KOPT-K1 (cell line): Measurements from ENCODE around the gene KIF26B.

Experiments used
- H3K27ac ChIP-seq: fragments of 200-600 bp; sonication (generic); 2 replicates; pipeline ENCODE4 v1.5.1; 2016; ENCODE audit warnings: antibody characterized with exemption, mild to moderate bottlenecking, low read depth, low read length; ENCODE audit not compliant: poor library complexity, severe bottlenecking
- H3K36me3 ChIP-seq: fragments of 200-600 bp; sonication (generic); 2 replicates; pipeline ENCODE4 v1.5.1; 2017; ENCODE audit warnings: antibody characterized with exemption, mild to moderate bottlenecking, low read length, moderate library complexity; ENCODE audit not compliant: insufficient read depth
- H3K9me3 ChIP-seq: fragments of 200-600 bp; sonication (generic); 2 replicates; pipeline ENCODE4 v1.5.1; 2017; ENCODE audit warnings: antibody characterized with exemption, low read length, mild to moderate bottlenecking; ENCODE audit not compliant: insufficient read depth, poor library complexity, severe bottlenecking

The KIF26B gene

DNA sequence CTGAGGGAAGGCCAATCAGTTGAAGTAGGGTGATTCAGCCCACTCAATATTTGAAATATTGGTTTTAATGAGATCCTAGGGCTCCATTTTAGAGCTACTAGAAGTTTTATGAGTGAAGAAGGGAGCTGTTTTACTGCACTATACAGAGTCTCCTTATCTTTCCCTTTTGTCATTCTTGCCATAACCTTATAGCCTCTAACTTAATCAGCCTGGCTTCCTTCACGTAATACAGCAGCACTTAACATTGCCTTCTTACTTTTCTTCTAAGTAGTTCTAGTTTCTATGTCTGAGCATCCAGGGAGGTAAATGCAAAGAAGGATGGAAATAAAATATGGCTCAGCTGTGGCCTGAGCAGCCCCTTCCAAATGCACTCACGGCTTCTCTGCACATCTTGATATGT, 299.3 kb downstream of the KIF26B start:
- no peaks in the 10 kb centered on the region for H3K36me3 ChIP-seq
- H3K9me3 ChIP-seq = no peaks in the 10 kb centered on the region

DNA sequence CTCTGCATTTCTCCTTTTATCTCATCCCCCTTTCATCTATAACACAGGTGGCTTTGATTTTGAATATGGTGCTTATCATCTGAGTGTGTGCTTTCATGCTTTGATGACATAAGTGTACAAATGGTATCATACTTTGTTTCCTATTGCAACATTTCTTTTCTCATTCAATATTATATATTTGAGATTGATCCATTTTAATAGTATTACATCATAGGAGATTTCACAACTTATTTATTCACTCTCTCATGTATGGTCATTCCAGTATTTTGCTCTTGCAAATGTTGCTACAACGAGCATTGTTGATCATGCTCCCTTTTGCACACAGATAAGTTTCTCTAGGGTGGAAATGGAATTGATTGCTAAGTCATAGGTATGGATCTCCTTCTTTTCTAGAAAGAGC, 302.8 kb downstream of the KIF26B start:
- Histone ChIP-seq H3K36me3 (no peaks in the 10 kb centered on the region), H3K9me3 (no peaks in the 10 kb centered on the region), H3K27ac (no peak overlapping the region)

More for the DNA sequence above, 299.3 kb downstream of the KIF26B start:
- no peak overlapping the region for H3K27ac ChIP-seq

GRCh38 chr1:245458234-245458633, 303.4 kb downstream of the KIF26B start:
- H3K9me3 ChIP-seq = no peaks in the 10 kb centered on the region
- no peaks in the 10 kb centered on the region for H3K36me3 ChIP-seq
- no peak overlapping the region for H3K27ac ChIP-seq

DNA sequence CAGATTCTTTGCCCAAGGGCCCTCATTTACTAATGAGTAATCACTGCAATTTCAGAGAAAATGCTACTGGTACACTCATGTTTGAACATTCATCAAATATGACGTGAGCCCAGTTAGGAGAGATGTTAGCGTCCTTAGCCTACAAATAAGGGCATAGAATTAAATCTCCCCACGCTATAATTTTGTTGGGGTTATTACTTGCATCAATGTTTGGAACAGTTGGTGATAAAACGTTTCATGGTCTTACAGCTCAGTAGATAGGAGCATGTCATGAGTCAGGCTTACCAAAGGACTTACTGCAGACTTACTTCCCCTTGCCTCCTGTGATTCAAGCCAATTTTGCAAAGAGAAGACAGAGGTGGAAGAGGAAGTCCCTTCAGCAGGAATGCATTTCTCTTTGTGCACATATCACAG, 304.0 kb downstream of the KIF26B start:
- Histone ChIP-seq H3K27ac (no peak overlapping the region), H3K36me3 (no peaks in the 10 kb centered on the region), H3K9me3 (no peaks in the 10 kb centered on the region)

DNA sequence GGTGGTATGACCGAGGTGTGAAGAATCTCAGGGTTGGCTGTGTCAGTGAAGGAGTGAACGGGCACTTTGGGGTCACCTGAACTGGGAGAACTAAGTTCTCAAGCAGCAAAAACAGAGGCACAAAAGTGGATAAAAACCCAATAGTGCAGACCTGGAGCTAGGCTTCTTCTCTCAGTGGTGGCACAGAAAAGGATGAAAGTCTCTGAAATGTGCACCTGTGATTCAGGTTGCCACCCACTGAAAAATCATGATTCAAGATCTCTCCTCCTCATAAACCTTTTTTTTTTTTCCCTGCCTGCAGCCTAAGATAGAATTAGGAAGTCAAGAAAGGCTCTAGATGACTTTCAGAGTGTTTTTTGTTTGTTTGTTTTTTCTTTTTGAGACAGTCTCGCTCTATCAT, 304.8 kb downstream of the KIF26B start:
- Histone ChIP-seq H3K27ac (no peak overlapping the region), H3K9me3 (no peaks in the 10 kb centered on the region)

GRCh38 chr1:245461681-245462080, 306.9 kb downstream of the KIF26B start:
- no peak overlapping the region for H3K27ac ChIP-seq
- no peaks in the 10 kb centered on the region for H3K9me3 ChIP-seq
- no peaks in the 10 kb centered on the region for H3K36me3 ChIP-seq

More for the DNA sequence above, 304.8 kb downstream of the KIF26B start:
- H3K36me3 ChIP-seq = no peaks in the 10 kb centered on the region

DNA sequence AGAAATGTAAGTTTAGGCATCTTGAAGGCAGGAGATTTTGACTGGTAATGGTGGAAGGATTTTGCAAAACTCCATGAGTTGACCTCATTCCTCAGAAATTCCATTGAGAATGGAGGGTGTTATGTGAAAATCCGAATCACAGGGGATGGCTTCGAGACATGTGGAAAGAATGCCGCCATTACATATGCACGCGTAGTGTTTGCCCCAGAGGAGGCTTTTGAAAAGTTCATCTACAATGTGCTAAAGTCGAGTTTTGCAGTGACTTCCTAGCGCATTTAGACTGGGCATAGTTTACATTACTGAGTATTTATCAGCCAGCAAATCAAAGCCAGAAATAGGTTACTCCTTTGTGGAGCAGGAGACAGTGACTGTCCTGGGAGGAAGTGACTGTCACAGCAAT, 307.4 kb downstream of the KIF26B start:
- no peaks in the 10 kb centered on the region for H3K36me3 ChIP-seq
- H3K9me3 ChIP-seq = no peaks in the 10 kb centered on the region
- H3K27ac ChIP-seq = no peak overlapping the region

GRCh38 chr1:245463392-245464165, 308.8 kb downstream of the KIF26B start:
- Histone ChIP-seq H3K27ac (no peak overlapping the region), H3K36me3 (no peaks in the 10 kb centered on the region), H3K9me3 (no peaks in the 10 kb centered on the region)

- no peak overlapping the region for H3K27ac ChIP-seq
- no peaks in the 10 kb centered on the region for H3K9me3 ChIP-seq
- H3K36me3 ChIP-seq = no peaks in the 10 kb centered on the region
Measured at GRCh38 chr1:245464290-245464689, 309.5 kb downstream of the KIF26B start.

DNA sequence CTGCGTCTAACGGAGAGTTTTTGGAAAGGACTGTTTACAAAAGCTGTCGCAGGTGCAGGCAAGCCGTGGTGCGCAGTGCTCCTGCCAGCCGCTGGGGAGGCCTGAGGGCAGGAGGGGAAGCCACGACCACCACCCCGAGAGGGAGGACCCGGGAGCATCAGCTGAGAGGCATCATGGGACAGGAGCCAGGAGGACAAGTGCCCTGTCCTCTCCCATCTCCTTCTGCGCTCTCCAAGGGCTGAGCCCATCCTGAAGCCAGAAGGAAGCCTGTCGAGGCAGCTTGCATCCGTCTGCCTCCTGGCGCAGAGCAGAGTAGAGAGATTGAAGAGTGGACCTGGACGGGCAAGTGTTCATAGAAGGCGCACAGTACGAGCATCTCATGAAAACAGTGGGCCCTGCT, 310.9 kb downstream of the KIF26B start:
- Histone ChIP-seq H3K36me3 (no peaks in the 10 kb centered on the region), H3K9me3 (no peaks in the 10 kb centered on the region), H3K27ac (no peak overlapping the region)

DNA sequence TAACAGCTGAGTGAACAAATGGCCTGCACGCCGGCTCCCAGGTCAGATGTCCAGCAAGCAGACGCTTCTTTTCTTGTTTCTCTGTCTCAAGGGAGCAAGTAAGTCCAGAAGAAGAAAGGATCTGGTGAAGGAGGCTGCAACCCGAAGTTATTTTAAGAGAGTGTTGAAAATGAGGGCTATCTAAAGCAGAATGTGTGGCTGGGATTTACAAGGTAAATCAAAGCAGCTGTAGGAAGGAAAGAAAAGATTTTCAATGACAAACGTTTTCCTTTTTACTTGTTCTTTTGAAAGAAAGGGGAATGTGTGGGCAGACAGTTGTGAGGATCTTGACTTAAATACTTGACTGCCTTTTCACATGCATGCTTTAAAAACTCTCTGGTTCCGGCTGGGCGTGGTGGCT, 311.5 kb downstream of the KIF26B start:
- Histone ChIP-seq H3K9me3 (no peaks in the 10 kb centered on the region), H3K27ac (no peak overlapping the region), H3K36me3 (no peaks in the 10 kb centered on the region)

DNA sequence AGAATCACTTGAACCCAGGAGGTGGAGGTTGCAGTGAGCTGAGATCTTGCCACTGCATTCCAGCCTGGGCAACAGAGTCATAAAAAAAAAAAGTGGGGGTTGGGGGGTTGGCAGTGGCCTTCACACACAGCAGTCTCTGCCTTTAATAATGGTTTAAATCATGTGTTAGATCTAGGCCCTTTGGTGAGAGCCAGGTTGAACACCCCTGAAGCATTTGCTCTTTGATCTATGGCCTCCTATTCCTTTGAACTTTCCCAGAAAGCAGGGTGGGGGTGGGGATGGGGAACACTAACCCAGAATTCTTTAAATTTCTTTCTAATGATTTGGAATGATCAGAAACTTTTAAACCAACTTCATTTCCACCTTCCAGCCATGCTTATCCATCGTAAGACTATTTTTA, 313.0 kb downstream of the KIF26B start:
- no peaks in the 10 kb centered on the region for H3K36me3 ChIP-seq
- no peak overlapping the region for H3K27ac ChIP-seq
- no peaks in the 10 kb centered on the region for H3K9me3 ChIP-seq

- H3K27ac ChIP-seq = no peak overlapping the region
- no peaks in the 10 kb centered on the region for H3K36me3 ChIP-seq
- H3K9me3 ChIP-seq = no peaks in the 10 kb centered on the region
Measured at GRCh38 chr1:245469006-245469405, 314.2 kb downstream of the KIF26B start.

DNA sequence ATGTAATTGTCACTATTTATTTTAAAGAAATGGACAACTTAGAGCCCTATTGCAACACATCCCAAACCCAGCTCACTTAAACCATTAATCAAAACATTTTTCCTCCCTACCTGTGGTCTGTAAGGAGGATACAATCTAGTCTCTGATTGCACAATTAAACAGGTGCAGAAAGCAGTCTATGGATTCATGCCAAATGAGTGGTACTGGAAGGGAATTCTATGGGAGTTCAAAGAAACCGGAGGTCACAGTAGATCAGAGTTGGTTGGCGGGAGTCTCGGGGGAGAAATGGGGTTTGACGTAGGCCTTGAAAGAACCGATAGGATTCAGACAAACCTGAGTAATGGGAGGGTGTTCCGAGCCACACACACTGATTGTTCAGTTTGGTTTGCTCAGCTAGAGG, 314.9 kb downstream of the KIF26B start:
- Histone ChIP-seq H3K9me3 (no peaks in the 10 kb centered on the region), H3K36me3 (no peaks in the 10 kb centered on the region), H3K27ac (no peak overlapping the region)

GRCh38 chr1:245475126-245475525, 320.3 kb downstream of the KIF26B start:
- Histone ChIP-seq H3K36me3 (no peaks in the 10 kb centered on the region), H3K9me3 (no peaks in the 10 kb centered on the region), H3K27ac (no peak overlapping the region)

DNA sequence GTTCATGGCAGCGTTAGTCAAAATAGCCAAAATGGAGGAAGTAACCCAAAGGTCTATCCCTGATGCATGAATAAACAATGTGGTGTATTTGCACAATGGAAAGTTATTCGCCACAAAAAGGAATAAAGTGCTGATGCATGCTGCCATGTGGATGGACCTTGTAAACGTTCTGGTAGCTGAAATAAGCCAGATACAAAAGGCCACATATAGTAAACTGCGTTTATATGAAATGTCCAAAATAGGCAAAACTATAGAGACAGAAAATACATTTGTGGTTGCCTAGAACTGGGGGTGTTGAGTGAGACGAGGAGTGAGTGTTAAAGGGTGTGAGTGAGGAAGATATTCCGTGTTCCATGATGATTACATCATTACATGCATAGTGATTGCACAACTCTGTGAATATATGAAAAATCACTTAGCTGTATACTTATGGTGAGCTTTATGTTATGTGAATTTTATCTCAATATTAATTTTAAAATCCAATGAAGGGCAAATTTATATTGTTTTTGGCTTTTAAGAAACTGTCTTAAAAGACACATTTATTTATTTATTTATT, 321.3 kb downstream of the KIF26B start:
- Histone ChIP-seq H3K36me3 (no peaks in the 10 kb centered on the region), H3K27ac (no peak overlapping the region), H3K9me3 (no peaks in the 10 kb centered on the region)
